Measurements from ENCODE around the gene STX5. TPM values are rescaled to one million over a fixed set of nuclear protein-coding genes. Genes with fewer than 3 reads are reported as not detected.

STX5 gene
- total and polyA plus RNA-seq, 9 of the 15 experiments (the other 6 are each of a cell fraction or from before 2014, with no cell fraction given), result 2.8 to 28.6 (median 23.7) TPM

DNA sequence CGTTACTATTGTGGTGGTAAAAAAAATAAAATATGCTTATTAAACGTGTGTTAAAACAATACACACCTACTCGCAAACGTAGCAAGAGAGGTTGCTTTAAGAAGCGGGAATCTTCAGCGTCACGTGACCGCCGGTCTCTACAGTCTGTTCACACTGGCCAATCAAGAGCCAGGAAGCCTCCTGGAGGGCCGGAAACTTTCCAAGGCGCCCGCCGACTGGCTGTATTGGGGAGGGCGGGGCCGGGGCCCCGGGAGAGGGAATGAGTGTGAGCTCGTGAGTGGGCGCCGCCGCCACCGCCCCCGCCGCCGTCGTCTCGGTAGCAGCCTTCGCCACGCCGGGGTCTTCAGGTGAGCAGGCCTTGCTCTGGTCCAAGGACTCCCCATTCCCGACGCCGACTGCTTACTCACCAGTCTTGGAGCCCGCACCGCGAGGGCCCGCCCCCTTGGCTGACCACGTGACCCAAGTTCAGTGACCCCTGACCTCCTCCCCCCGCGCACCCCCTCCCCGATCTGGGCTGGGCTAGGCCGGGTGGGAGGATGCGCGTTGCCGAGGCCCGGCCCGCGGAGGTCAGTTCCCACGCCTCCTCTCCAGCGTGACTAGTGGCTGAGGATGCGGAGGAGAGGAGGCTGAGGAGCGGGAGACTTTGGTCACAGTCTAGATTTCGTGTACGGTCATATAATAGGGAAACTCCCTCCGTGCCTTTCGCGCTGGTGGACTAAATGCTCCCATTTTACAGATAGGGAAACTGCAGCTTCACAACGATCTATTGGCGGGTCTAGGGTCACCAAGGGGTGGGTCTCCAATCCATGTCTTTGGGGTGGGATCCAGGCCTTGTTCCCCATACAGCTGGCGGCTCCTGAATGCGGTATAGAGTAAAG lies 60.5 kb downstream of the STX5 start, which contains the start of gene TAF6L (continued):
- TF ChIP-seq, protein P1, sequence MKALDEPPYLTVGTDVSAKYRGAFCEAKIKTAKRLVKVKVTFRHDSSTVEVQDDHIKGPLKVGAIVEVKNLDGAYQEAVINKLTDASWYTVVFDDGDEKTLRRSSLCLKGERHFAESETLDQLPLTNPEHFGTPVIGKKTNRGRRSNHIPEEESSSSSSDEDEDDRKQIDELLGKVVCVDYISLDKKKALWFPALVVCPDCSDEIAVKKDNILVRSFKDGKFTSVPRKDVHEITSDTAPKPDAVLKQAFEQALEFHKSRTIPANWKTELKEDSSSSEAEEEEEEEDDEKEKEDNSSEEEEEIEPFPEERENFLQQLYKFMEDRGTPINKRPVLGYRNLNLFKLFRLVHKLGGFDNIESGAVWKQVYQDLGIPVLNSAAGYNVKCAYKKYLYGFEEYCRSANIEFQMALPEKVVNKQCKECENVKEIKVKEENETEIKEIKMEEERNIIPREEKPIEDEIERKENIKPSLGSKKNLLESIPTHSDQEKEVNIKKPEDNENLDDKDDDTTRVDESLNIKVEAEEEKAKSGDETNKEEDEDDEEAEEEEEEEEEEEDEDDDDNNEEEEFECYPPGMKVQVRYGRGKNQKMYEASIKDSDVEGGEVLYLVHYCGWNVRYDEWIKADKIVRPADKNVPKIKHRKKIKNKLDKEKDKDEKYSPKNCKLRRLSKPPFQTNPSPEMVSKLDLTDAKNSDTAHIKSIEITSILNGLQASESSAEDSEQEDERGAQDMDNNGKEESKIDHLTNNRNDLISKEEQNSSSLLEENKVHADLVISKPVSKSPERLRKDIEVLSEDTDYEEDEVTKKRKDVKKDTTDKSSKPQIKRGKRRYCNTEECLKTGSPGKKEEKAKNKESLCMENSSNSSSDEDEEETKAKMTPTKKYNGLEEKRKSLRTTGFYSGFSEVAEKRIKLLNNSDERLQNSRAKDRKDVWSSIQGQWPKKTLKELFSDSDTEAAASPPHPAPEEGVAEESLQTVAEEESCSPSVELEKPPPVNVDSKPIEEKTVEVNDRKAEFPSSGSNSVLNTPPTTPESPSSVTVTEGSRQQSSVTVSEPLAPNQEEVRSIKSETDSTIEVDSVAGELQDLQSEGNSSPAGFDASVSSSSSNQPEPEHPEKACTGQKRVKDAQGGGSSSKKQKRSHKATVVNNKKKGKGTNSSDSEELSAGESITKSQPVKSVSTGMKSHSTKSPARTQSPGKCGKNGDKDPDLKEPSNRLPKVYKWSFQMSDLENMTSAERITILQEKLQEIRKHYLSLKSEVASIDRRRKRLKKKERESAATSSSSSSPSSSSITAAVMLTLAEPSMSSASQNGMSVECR (CRISPR knock-in tag; IDR thresholded peaks at IDR 0.05), result peak; percentile 70; the same call in 1 of the 2 replicates
- TF ChIP-seq ZZZ3 (IDR thresholded peaks at IDR 0.05) (no peak), NRF1 (conservative IDR thresholded peaks at IDR 0.05 in 1 of 2, IDR thresholded peaks at IDR 0.05 in 1 of 2) (peak; percentile 85 to 87), HMG20B (CRISPR knock-in tag; IDR thresholded peaks at IDR 0.05) (no peak)
- TF ChIP-seq, protein P2, sequence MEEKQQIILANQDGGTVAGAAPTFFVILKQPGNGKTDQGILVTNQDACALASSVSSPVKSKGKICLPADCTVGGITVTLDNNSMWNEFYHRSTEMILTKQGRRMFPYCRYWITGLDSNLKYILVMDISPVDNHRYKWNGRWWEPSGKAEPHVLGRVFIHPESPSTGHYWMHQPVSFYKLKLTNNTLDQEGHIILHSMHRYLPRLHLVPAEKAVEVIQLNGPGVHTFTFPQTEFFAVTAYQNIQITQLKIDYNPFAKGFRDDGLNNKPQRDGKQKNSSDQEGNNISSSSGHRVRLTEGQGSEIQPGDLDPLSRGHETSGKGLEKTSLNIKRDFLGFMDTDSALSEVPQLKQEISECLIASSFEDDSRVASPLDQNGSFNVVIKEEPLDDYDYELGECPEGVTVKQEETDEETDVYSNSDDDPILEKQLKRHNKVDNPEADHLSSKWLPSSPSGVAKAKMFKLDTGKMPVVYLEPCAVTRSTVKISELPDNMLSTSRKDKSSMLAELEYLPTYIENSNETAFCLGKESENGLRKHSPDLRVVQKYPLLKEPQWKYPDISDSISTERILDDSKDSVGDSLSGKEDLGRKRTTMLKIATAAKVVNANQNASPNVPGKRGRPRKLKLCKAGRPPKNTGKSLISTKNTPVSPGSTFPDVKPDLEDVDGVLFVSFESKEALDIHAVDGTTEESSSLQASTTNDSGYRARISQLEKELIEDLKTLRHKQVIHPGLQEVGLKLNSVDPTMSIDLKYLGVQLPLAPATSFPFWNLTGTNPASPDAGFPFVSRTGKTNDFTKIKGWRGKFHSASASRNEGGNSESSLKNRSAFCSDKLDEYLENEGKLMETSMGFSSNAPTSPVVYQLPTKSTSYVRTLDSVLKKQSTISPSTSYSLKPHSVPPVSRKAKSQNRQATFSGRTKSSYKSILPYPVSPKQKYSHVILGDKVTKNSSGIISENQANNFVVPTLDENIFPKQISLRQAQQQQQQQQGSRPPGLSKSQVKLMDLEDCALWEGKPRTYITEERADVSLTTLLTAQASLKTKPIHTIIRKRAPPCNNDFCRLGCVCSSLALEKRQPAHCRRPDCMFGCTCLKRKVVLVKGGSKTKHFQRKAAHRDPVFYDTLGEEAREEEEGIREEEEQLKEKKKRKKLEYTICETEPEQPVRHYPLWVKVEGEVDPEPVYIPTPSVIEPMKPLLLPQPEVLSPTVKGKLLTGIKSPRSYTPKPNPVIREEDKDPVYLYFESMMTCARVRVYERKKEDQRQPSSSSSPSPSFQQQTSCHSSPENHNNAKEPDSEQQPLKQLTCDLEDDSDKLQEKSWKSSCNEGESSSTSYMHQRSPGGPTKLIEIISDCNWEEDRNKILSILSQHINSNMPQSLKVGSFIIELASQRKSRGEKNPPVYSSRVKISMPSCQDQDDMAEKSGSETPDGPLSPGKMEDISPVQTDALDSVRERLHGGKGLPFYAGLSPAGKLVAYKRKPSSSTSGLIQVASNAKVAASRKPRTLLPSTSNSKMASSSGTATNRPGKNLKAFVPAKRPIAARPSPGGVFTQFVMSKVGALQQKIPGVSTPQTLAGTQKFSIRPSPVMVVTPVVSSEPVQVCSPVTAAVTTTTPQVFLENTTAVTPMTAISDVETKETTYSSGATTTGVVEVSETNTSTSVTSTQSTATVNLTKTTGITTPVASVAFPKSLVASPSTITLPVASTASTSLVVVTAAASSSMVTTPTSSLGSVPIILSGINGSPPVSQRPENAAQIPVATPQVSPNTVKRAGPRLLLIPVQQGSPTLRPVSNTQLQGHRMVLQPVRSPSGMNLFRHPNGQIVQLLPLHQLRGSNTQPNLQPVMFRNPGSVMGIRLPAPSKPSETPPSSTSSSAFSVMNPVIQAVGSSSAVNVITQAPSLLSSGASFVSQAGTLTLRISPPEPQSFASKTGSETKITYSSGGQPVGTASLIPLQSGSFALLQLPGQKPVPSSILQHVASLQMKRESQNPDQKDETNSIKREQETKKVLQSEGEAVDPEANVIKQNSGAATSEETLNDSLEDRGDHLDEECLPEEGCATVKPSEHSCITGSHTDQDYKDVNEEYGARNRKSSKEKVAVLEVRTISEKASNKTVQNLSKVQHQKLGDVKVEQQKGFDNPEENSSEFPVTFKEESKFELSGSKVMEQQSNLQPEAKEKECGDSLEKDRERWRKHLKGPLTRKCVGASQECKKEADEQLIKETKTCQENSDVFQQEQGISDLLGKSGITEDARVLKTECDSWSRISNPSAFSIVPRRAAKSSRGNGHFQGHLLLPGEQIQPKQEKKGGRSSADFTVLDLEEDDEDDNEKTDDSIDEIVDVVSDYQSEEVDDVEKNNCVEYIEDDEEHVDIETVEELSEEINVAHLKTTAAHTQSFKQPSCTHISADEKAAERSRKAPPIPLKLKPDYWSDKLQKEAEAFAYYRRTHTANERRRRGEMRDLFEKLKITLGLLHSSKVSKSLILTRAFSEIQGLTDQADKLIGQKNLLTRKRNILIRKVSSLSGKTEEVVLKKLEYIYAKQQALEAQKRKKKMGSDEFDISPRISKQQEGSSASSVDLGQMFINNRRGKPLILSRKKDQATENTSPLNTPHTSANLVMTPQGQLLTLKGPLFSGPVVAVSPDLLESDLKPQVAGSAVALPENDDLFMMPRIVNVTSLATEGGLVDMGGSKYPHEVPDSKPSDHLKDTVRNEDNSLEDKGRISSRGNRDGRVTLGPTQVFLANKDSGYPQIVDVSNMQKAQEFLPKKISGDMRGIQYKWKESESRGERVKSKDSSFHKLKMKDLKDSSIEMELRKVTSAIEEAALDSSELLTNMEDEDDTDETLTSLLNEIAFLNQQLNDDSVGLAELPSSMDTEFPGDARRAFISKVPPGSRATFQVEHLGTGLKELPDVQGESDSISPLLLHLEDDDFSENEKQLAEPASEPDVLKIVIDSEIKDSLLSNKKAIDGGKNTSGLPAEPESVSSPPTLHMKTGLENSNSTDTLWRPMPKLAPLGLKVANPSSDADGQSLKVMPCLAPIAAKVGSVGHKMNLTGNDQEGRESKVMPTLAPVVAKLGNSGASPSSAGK (IDR thresholded peaks at IDR 0.05), result peak; percentile 78
- TF ChIP-seq, protein P3, sequence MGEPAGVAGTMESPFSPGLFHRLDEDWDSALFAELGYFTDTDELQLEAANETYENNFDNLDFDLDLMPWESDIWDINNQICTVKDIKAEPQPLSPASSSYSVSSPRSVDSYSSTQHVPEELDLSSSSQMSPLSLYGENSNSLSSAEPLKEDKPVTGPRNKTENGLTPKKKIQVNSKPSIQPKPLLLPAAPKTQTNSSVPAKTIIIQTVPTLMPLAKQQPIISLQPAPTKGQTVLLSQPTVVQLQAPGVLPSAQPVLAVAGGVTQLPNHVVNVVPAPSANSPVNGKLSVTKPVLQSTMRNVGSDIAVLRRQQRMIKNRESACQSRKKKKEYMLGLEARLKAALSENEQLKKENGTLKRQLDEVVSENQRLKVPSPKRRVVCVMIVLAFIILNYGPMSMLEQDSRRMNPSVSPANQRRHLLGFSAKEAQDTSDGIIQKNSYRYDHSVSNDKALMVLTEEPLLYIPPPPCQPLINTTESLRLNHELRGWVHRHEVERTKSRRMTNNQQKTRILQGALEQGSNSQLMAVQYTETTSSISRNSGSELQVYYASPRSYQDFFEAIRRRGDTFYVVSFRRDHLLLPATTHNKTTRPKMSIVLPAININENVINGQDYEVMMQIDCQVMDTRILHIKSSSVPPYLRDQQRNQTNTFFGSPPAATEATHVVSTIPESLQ (CRISPR knock-in tag; IDR thresholded peaks at IDR 0.05), result no peak

Measured in K562 (cell line).